ENCODE measurements around the gene ATP8B3.

Gene ATP8B3

GRCh38 chr19:1811942-1812425 is at the start of gene ATP8B3:
Gene ATP8B3 (minus strand): TSS chr19:1812276. CDS start chr19:1811736, 540 bp downstream.
- DNase-seq (ENCODE audit: low read depth, low spot score) = no peak

DNA sequence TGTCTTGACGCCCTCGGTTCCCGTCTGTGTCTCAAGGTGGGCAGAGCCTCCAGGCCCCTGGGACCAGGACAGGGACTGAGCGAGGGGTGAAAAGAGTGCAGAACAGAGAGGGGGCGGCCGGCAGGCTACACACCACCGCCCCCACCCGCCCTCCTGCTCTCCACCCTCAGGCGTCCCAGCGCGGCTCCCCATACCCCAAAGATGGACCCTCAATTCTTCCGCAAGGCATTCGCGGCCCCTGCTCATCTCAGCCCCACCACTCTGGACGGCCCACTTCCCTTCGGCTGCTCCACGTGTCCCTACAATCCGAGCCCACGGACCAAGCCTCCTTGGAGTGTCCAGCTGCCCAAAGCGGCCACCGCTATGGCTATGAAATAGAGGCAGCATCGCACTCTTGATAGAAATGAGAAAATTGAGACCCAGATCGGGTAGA is 49.5 kb upstream of the ATP8B3 start:
- DNase-seq (ENCODE audit: low read depth, low spot score) = no peak

DNA sequence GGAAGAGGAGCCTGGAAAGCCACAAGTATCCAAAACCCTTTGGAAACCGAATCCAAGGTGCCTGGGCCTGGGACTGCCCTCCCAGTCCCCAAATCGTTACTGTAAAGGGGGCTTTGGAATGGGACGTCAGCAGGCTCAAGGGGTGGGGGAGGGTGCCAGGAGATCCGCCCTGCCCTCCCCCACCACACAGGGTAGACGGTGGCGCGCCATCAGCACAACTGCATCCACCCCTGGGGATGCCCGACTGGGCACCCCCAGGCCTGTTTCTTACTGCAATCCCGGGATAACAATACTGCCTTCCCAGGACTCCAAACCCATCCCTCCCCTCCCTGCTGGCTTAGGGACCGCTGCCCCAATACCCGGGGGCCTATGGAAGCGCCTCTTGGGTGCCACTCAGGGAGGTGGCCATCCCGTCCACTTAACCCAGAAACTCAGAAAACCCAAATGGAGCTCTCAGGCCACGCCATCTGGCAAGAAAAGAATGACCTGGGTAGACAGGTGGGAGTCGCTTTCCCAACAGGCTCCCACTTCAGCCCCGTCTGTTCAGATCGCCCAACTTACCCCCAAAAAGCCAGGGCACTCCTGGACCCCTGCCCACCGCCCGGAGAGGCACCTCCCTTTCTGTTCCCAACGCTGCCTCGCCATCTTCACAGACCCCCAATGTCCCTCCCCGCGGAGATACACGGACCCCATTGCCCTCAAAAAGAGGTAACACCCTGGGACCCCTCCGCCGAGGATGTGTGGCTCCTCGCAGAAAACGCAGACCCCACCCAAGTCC is 48.9 kb upstream of the ATP8B3 start:
- no peak for DNase-seq (ENCODE audit: low read depth, low spot score)

GRCh38 chr19:1860042-1860775 is 48.1 kb upstream of the ATP8B3 start:
- DNase-seq (ENCODE audit: low read depth, low spot score) = no peak

DNA sequence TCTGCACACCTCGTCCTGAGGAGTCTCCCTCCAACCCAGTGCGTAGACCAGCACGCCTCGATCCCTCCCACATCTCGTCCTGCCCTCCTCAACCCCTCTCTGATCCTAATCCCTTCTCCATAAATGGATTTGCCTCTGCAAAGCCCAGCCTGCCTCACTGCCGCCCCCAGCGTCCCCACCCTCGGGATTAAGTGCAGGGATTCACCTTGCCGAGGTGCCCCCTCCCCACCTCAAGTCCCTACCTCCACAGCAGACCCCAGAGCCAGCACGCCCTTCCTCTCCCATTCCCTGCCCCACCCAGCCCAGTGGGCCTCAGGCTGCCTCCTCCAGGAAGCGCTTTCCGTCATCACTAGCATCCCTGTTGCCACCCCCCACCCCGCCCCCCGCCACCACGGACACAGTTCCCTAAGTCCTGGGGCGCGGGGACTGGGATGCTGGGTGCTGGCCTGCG is 47.3 kb upstream of the ATP8B3 start:
- DNase-seq (ENCODE audit: low read depth, low spot score) = no peak

DNA sequence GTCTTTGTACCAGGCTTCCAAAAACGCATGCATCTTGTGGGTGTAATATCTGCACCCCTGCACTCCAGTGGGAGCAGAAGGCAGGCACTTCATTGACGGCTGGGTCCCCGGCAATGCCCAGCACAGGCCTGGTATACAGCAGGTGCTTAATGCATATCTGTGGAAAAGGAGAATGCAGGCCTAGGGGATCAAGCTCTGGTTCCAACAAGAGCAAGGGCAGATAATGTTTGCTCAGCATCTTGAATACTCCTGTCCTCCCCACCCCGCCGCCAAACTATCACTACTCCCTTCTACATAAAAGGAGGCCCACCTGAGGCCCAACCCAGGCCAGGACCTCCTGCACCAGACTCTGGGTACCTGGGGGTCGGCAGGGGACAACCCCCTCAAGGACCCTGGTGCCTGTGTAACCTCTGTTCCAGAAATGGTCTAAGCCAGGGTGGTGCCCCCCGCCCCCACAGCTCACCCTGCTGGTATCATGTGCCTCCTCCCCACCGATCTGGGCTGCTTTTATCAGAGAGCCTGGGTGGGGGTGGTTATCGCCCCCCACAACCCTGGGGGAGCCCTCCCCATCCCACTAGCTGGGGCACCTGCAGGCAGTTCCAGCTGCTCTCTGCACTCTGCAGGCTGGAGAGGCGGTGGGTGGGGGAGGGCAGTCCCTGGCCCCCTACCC is 46.5 kb upstream of the ATP8B3 start:
- no peak for DNase-seq (ENCODE audit: low read depth, low spot score)

- no peak for DNase-seq (ENCODE audit: low read depth, low spot score)
Observed at GRCh38 chr19:1857648-1858326, 45.7 kb upstream of the ATP8B3 start.

- no peak for DNase-seq (ENCODE audit: low read depth, low spot score)
Observed at GRCh38 chr19:1856698-1857603, 44.9 kb upstream of the ATP8B3 start.

GRCh38 chr19:1856345-1856697 is 44.2 kb upstream of the ATP8B3 start:
- DNase-seq (ENCODE audit: low read depth, low spot score) = no peak

GRCh38 chr19:1855828-1856255 is 43.8 kb upstream of the ATP8B3 start:
- no peak for DNase-seq (ENCODE audit: low read depth, low spot score)

DNA sequence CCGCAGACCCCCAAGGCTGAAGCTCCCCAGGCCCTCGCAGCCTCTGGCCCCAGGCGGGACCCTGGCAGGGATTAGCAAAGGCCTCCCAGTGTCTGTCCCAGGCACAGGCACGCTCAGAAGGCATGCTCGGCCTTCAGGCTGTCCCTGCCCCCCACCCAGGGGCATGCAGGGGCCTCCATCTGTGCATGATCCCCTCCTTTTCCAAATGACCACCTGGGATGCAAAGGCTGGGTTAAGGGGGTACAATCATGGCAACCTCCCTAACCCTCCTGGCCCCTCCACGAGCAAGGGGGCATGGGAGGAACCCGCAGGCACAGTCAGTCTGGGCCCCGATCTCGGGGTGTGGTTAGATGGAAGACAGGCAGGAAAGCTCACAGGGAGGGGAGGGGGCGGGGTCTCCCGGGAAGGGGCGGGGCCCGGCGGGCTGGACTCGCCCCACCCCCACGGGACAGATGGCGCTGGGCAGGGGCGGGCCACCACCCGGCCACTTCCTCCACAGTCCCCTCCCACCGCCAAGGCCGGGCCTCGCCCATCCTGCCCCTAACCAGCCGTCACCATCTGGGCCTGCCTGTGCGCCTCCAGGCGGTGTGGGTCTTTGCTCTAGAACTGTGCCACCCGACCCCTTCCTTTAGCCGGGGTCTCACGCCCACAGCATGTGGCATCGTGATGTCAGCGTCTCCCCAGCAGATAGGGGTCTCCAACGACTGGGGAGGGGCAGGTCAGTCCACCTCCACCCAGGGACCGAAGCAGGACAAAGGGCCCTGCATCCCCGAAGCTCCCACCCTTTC is 43.2 kb upstream of the ATP8B3 start:
- DNase-seq (ENCODE audit: low read depth, low spot score) = no peak

- no peak for DNase-seq (ENCODE audit: low read depth, low spot score)
Observed at GRCh38 chr19:1854542-1855039, 42.5 kb upstream of the ATP8B3 start.

- no peak for DNase-seq (ENCODE audit: low read depth, low spot score)
Observed at GRCh38 chr19:1854039-1854541, 42.0 kb upstream of the ATP8B3 start.

- no peak for DNase-seq (ENCODE audit: low read depth, low spot score)
Observed at GRCh38 chr19:1853295-1854038, 41.4 kb upstream of the ATP8B3 start.

DNA sequence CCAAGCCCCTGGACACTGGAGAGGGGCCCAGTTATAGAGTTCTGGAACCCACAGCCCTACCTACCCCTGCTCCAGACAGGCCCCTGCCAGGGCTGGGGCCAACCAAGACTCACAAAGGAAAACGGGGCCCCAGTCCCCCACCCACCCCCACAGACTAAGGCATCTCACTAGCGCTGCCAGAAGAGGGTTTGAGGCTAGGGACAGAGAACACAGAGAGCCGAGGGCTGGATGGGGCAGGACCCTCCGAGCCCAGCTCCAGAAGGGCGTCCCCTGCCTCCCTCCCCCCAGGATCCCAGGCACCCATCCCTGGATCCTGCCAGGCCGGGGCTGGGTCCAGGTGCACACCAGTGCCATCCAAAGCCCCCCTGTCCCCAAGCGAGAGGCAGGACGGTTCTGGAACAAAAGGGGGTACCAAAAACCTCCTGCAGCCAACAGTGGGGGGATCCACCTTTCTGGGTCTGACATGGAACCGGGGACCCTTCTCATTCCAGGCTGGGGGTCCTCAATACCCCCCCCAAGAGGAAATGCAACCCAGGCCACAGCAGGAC is 40.6 kb upstream of the ATP8B3 start:
- DNase-seq (ENCODE audit: low read depth, low spot score) = no peak

GRCh38 chr19:1851654-1852580 is 39.8 kb upstream of the ATP8B3 start:
- no peak for DNase-seq (ENCODE audit: low read depth, low spot score)

All from iPS DF 19.7 (cell line).